GOT3 (cell line): ENCODE results near the gene IBA57.

Experiments
- DNase-seq: peaks from one replicate; lab custom pipeline; 2025; ENCODE audit warnings: mixed read lengths; lab: John Stamatoyannopoulos, UW

IBA57 gene

GRCh38 chr1:228190778-228191177 is 25.2 kb downstream of the IBA57 start:
- DNase-seq, result no peak

GRCh38 chr1:228194436-228194835 is 28.8 kb downstream of the IBA57 start:
- DNase-seq, result no peak

GRCh38 chr1:228194921-228195812 is 29.6 kb downstream of the IBA57 start:
- DNase-seq, result no peak

- no peak for DNase-seq
Measured at GRCh38 chr1:228197555-228198147, 32.0 kb downstream of the IBA57 start.

GRCh38 chr1:228198977-228199590 is 33.5 kb downstream of the IBA57 start:
- DNase-seq, result no peak

- no peak for DNase-seq
Measured at GRCh38 chr1:228204958-228205357, 39.4 kb downstream of the IBA57 start.

GRCh38 chr1:228205526-228206436 is 40.2 kb downstream of the IBA57 start:
- DNase-seq, result no peak

- no peak for DNase-seq
Measured at GRCh38 chr1:228206582-228207351, 41.2 kb downstream of the IBA57 start.

GRCh38 chr1:228207381-228207810 is 41.8 kb downstream of the IBA57 start:
- DNase-seq, result no peak

GRCh38 chr1:228207851-228208821 is 42.5 kb downstream of the IBA57 start, which contains the start of gene OBSCN:
Gene OBSCN (plus strand): TSS chr1:228208044. CDS start chr1:228211784, 3,740 bp downstream.
- DNase-seq, result no peak

- DNase-seq, result no peak
Measured at GRCh38 chr1:228208831-228209551, 43.4 kb downstream of the IBA57 start.

- no peak for DNase-seq
Measured at GRCh38 chr1:228209657-228210056, 44.1 kb downstream of the IBA57 start.

- DNase-seq, result no peak
Measured at GRCh38 chr1:228210076-228210651, 44.6 kb downstream of the IBA57 start.

GRCh38 chr1:228210712-228211530 is 45.3 kb downstream of the IBA57 start:
- DNase-seq, result no peak

GRCh38 chr1:228211531-228212414 is 46.2 kb downstream of the IBA57 start:
- no peak for DNase-seq

GRCh38 chr1:228212415-228212965 is 46.9 kb downstream of the IBA57 start:
- no peak for DNase-seq
